Prostate gland (tissue), 2 donors: Measurements from ENCODE around the gene MRGPRX2. TPM values are rescaled to one million over a fixed set of nuclear protein-coding genes. Genes with fewer than 3 reads are reported as not detected.

Experiments used
- DNase-seq: peaks from one replicate; pipeline ENCODE4 v3.0.0-alpha.2; 2019; ENCODE audit warnings: low spot score
- H3K27ac ChIP-seq, 2 donors: fragments of 200-600 bp; sonication (generic); 2 replicates each; pipeline ENCODE4 v1.5.1; 2017 to 2019
- H3K27me3 ChIP-seq: fragments of 200-600 bp; sonication (generic); replicated peaks from 2 replicates; pipeline ENCODE4 v1.5.1; 2019; ENCODE audit not compliant: insufficient read depth
- H3K36me3 ChIP-seq, 2 donors: fragments of 200-600 bp; sonication (generic); 1 replicate in 1 of 2; 2 replicates in 1 of 2; pipeline versions ENCODE4 v1.5.1 to v1.8.1; 2017 to 2019
- H3K4me1 ChIP-seq: fragments of 200-600 bp; sonication (generic); replicated peaks from 2 replicates; pipeline ENCODE4 v1.5.1; 2019
- H3K4me3 ChIP-seq, 2 donors: fragments of 200-600 bp; sonication (generic); 2 replicates each; pipeline ENCODE4 v1.5.1; 2017 to 2019
- H3K9me3 ChIP-seq: fragments of 200-600 bp; sonication (generic); 2 replicates; pipeline ENCODE4 v1.5.1; 2017
- CTCF ChIP-seq, 4 experiments: fragments of 200-600 bp in 2 of 4; fragments of 450-650 bp in 2 of 4; sonication (generic) in 2 of 4; IDR thresholded peaks; 1 replicate in 3 of 4; 2 replicates in 1 of 4; pipeline ENCODE4 v1.5.1; 2016 to 2019; ENCODE audit warnings: antibody characterized with exemption in 4 of 4, mild to moderate bottlenecking in 2 of 4, moderate library complexity in 2 of 4
- POLR2A ChIP-seq: fragments of 450-650 bp; IDR thresholded peaks from one replicate; pipeline ENCODE4 v1.6.1; 2016; ENCODE audit warnings: antibody characterized with exemption, mild to moderate bottlenecking
- POLR2AphosphoS5 ChIP-seq: sonication (generic); formaldehyde crosslinking; IDR thresholded peaks from one replicate; pipeline ENCODE4 v1.6.1; 2017; ENCODE audit warnings: antibody characterized with exemption
- WGBS: methylation state at CpG from one replicate; pipeline ENCODE4 v1.1.5; 2018; 5-methylcytosine and 5-hydroxymethylcytosine counted together
- intact Hi-C: fragments of 100-400 bp; cut with DNase I; formaldehyde crosslinking; loops from one replicate; pipeline ENCODE4 v1.14.2; 2022
- total RNA-seq, 2 donors: library from RNA; depleted of rRNA; stranded (reverse); fragments of >200 nt; gene quantifications; one replicate each; pipeline ENCODE4 v1.1.0, GENCODE V29; 2016

The MRGPRX2 gene
- total RNA-seq, 2 donors from 2014 or later, result not detected

- no peaks in the 10 kb centered on the region for H3K4me1 ChIP-seq
- no peak overlapping the region for H3K4me3 ChIP-seq
- no peaks in the 10 kb centered on the region for H3K9me3 ChIP-seq
- intact Hi-C loops, result no loop called here
- H3K36me3 ChIP-seq, result no peaks in the 10 kb centered on the region
- 14% methylated on average over 6 of the region's 6 CpGs for WGBS
- TF ChIP-seq CTCF (IDR thresholded peaks at IDR 0.05) (no peak), POLR2AphosphoS5 (peak; percentile 63), POLR2A (no peak)
- H3K27me3 ChIP-seq, result no peaks in the 10 kb centered on the region
- H3K27ac ChIP-seq, result no peak overlapping the region
- DNase-seq, result peak; percentile 77
Measured at GRCh38 chr11:19079643-19080440, 19.3 kb upstream of the MRGPRX2 start.

GRCh38 chr11:19077965-19078364 lies 17.4 kb upstream of the MRGPRX2 start:
- intact Hi-C loops, result loop anchor here (2.0 kb wide), 1 partner anchor 475 kb away; no protein-coding TSS in a partner anchor
- no peak for TF ChIP-seq CTCF (IDR thresholded peaks at IDR 0.05)
- TF ChIP-seq POLR2A, result no peak
- TF ChIP-seq POLR2AphosphoS5, result no peak
- H3K4me3 ChIP-seq, result no peak overlapping the region
- no peaks in the 10 kb centered on the region for H3K36me3 ChIP-seq
- no peaks in the 10 kb centered on the region for H3K9me3 ChIP-seq
- no peak for DNase-seq
- H3K4me1 ChIP-seq, result no peaks in the 10 kb centered on the region
- no peaks in the 10 kb centered on the region for H3K27me3 ChIP-seq
- H3K27ac ChIP-seq, result no peak overlapping the region

- peak; percentile 39 for DNase-seq
- WGBS, result 39% methylated on average over 10 of the region's 10 CpGs
- TF ChIP-seq CTCF (IDR thresholded peaks at IDR 0.05) (peak; percentile 78 to 88 (median 84)), POLR2A (no peak)
Measured at GRCh38 chr11:19076744-19077589, 16.4 kb upstream of the MRGPRX2 start.

GRCh38 chr11:19075636-19076035 lies 15.1 kb upstream of the MRGPRX2 start:
- Histone ChIP-seq H3K4me1 (no peaks in the 10 kb centered on the region), H3K27ac (no peak overlapping the region), H3K4me3 (no peak overlapping the region), H3K27me3 (no peaks in the 10 kb centered on the region), H3K36me3 (no peaks in the 10 kb centered on the region), H3K9me3 (no peaks in the 10 kb centered on the region)
- 79% methylated on average over 3 of the region's 3 CpGs for WGBS
- TF ChIP-seq CTCF (IDR thresholded peaks at IDR 0.05), result no peak
- TF ChIP-seq POLR2AphosphoS5, result no peak
- TF ChIP-seq POLR2A, result no peak
- DNase-seq, result no peak
- intact Hi-C loops, result loop anchor here (2.0 kb wide), 1 partner anchor 477 kb away; no protein-coding TSS in a partner anchor

More at GRCh38 chr11:19076744-19077589, 16.4 kb upstream of the MRGPRX2 start:
- intact Hi-C loops, result loop anchor here (2.0 kb wide), 1 partner anchor 476 kb away; no protein-coding TSS in a partner anchor
- H3K4me1 ChIP-seq, result no peaks in the 10 kb centered on the region
- H3K9me3 ChIP-seq, result no peaks in the 10 kb centered on the region
- no peak overlapping the region for H3K4me3 ChIP-seq
- no peaks in the 10 kb centered on the region for H3K27me3 ChIP-seq
- no peak overlapping the region for H3K27ac ChIP-seq
- H3K36me3 ChIP-seq, result no peaks in the 10 kb centered on the region
